Measurements from ENCODE around the gene FGF6. TPM values are rescaled to one million over a fixed set of nuclear protein-coding genes. Genes with fewer than 3 reads are reported as not detected.
"Not testable (repeated sequence)": the region's sequence is repeated elsewhere in the genome, so short reads cannot be mapped to it uniquely, and the experiment has no call there.

FGF6 gene
- total and polyA plus RNA-seq, 2 experiments from 2014 or later: not detected

GRCh38 chr12:4412056-4412455 lies 33.6 kb downstream of the FGF6 start:
- H3K36me3 ChIP-seq (replicated peaks; ENCODE audit: insufficient read depth, low read depth): no peaks in the 10 kb centered on the region
- no peak overlapping the region for H2AFZ ChIP-seq
- 79% methylated on average over 3 of the region's 3 CpGs for WGBS (ENCODE audit: low lambda C conversion rate, missing lambda C conversion rate)
- H3K9me3 ChIP-seq (ENCODE audit: low read depth): no peaks in the 10 kb centered on the region
- no peak overlapping the region for H3K4me3 ChIP-seq
- no peaks in the 10 kb centered on the region for H4K20me1 ChIP-seq (ENCODE audit: insufficient read depth, poor library complexity, severe bottlenecking)
- peaks cover 21% of the 10 kb centered on the region for H3K27me3 ChIP-seq
- H3K9me2 ChIP-seq (replicated peaks; ENCODE audit: insufficient read depth): no peaks in the 10 kb centered on the region
- no peak overlapping the region for H3K27ac ChIP-seq
- no peaks in the 10 kb centered on the region for H3K79me2 ChIP-seq
- no peaks in the 10 kb centered on the region for H3K4me1 ChIP-seq (ENCODE audit: insufficient read depth)
- no peak overlapping the region for H3K4me2 ChIP-seq
- no peak for DNase-seq (ENCODE audit: low spot score)
- TF ChIP-seq EZH2 (IDR thresholded peaks at IDR 0.05; ENCODE audit: borderline replicate concordance): no peak
- TF ChIP-seq, protein P1, sequence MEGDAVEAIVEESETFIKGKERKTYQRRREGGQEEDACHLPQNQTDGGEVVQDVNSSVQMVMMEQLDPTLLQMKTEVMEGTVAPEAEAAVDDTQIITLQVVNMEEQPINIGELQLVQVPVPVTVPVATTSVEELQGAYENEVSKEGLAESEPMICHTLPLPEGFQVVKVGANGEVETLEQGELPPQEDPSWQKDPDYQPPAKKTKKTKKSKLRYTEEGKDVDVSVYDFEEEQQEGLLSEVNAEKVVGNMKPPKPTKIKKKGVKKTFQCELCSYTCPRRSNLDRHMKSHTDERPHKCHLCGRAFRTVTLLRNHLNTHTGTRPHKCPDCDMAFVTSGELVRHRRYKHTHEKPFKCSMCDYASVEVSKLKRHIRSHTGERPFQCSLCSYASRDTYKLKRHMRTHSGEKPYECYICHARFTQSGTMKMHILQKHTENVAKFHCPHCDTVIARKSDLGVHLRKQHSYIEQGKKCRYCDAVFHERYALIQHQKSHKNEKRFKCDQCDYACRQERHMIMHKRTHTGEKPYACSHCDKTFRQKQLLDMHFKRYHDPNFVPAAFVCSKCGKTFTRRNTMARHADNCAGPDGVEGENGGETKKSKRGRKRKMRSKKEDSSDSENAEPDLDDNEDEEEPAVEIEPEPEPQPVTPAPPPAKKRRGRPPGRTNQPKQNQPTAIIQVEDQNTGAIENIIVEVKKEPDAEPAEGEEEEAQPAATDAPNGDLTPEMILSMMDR (IDR thresholded peaks at IDR 0.05; ENCODE audit: poor library complexity): no peak
- no peak for TF ChIP-seq EZH2phosphoT487 (IDR thresholded peaks at IDR 0.05; ENCODE audit: low read depth, severe bottlenecking, unreplicated experiment)

GRCh38 chr12:4407136-4407535 lies 38.5 kb downstream of the FGF6 start:
- Histone ChIP-seq H3K27me3 (peaks cover 13% of the 10 kb centered on the region), H3K9me2 (replicated peaks; ENCODE audit: insufficient read depth) (no peaks in the 10 kb centered on the region)

DNA sequence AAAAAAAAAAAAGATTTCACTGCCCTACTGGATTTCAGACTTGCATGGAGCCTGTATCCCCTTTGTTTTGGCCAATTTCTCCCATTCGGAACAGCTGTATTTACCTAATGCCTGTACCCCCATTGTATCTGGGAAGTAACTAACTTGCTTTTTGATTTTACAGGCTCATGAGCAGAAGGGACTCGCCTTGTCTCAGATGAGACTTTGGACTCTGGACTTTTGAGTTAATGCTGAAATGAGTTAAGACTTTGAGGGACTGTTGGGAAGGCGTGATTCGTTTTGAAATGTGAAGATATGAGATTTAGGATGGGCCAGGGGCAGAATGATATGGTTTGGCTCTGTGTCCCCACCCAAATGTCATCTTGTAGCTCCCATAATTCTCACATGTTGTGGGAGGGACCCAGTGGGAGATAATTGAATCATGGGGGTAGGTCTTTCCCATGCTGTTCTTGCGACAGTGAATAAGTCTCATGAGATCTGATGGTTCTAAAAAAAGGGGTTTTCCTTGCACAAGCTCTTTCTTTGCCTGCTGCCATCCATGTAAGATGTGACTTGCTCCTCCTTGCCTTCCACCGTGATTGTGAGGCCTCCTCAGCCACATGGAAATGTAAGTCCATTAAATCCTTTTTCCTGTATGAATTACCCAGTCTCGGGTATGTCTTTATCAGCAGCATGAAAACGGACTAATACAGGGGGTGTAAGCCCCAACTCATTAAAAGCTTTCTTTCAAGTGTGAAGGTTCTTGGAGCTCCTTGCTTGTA lies 40.6 kb downstream of the FGF6 start:
- not testable (repeated sequence) for DNase-seq (ENCODE audit: low spot score); H3K4me3 ChIP-seq; H3K4me2 ChIP-seq; H4K20me1 ChIP-seq (ENCODE audit: insufficient read depth, poor library complexity, severe bottlenecking); H3K9me2 ChIP-seq (replicated peaks; ENCODE audit: insufficient read depth); H2AFZ ChIP-seq; H3K4me1 ChIP-seq (ENCODE audit: insufficient read depth); H3K27me3 ChIP-seq; H3K27ac ChIP-seq; H3K79me2 ChIP-seq; H3K36me3 ChIP-seq (replicated peaks; ENCODE audit: insufficient read depth, low read depth); H3K9me3 ChIP-seq (ENCODE audit: low read depth)
- WGBS (ENCODE audit: low lambda C conversion rate, missing lambda C conversion rate): 78% methylated on average over 8 of the region's 8 CpGs

More at GRCh38 chr12:4407136-4407535, 38.5 kb downstream of the FGF6 start:
- no peak overlapping the region for H2AFZ ChIP-seq
- no peak overlapping the region for H3K27ac ChIP-seq
- H3K36me3 ChIP-seq (replicated peaks; ENCODE audit: insufficient read depth, low read depth): no peaks in the 10 kb centered on the region
- H3K4me1 ChIP-seq (ENCODE audit: insufficient read depth): no peaks in the 10 kb centered on the region
- 88% methylated on average over 3 of the region's 3 CpGs for WGBS (ENCODE audit: low lambda C conversion rate, missing lambda C conversion rate)
- no peaks in the 10 kb centered on the region for H4K20me1 ChIP-seq (ENCODE audit: insufficient read depth, poor library complexity, severe bottlenecking)
- H3K4me3 ChIP-seq: no peak overlapping the region
- no peak for DNase-seq (ENCODE audit: low spot score)
- TF ChIP-seq, protein P1 (IDR thresholded peaks at IDR 0.05; ENCODE audit: poor library complexity): no peak
- TF ChIP-seq EZH2 (IDR thresholded peaks at IDR 0.05; ENCODE audit: borderline replicate concordance) (no peak), EZH2phosphoT487 (IDR thresholded peaks at IDR 0.05; ENCODE audit: low read depth, severe bottlenecking, unreplicated experiment) (no peak)
- no peak overlapping the region for H3K4me2 ChIP-seq
- no peaks in the 10 kb centered on the region for H3K9me3 ChIP-seq (ENCODE audit: low read depth)
- no peaks in the 10 kb centered on the region for H3K79me2 ChIP-seq

DNA sequence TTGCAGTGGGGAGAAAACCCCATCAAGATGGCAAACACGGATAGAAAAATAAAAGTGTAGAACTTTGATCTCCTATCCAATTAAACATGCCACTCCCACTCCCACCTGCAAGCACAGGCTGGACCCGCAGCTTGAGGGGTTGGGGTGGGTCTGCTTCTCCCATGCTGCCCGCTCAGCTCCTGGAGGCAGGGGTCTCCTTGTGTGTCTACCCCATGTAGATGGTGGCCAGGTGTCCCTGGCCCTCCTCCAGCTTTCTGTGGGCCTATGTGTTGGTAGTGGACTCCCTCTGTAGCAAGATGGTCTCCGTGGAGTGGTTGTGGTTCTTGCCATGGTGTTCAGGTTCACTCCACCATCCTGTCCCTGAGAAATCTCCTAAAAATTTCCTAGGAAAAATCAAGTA lies 42.6 kb downstream of the FGF6 start:
- TF ChIP-seq EZH2 (IDR thresholded peaks at IDR 0.05; ENCODE audit: borderline replicate concordance) (no peak), EZH2phosphoT487 (IDR thresholded peaks at IDR 0.05; ENCODE audit: low read depth, severe bottlenecking, unreplicated experiment) (no peak)
- TF ChIP-seq, protein P1 (IDR thresholded peaks at IDR 0.05; ENCODE audit: poor library complexity): no peak

More for the DNA sequence above, 42.6 kb downstream of the FGF6 start:
- Histone ChIP-seq H2AFZ (no peak overlapping the region), H3K9me2 (replicated peaks; ENCODE audit: insufficient read depth) (no peaks in the 10 kb centered on the region), H3K4me3 (no peak overlapping the region), H3K27ac (no peak overlapping the region), H3K9me3 (ENCODE audit: low read depth) (no peaks in the 10 kb centered on the region), H3K4me1 (ENCODE audit: insufficient read depth) (no peaks in the 10 kb centered on the region), H3K4me2 (no peak overlapping the region), H3K36me3 (replicated peaks; ENCODE audit: insufficient read depth, low read depth) (no peaks in the 10 kb centered on the region), H4K20me1 (ENCODE audit: insufficient read depth, poor library complexity, severe bottlenecking) (no peaks in the 10 kb centered on the region), H3K79me2 (no peaks in the 10 kb centered on the region), H3K27me3 (peaks cover 6% of the 10 kb centered on the region)
- DNase-seq (ENCODE audit: low spot score): no peak
- WGBS (ENCODE audit: low lambda C conversion rate, missing lambda C conversion rate): 75% methylated on average over 4 of the region's 4 CpGs
